ENCODE results near the gene FAM83C.

- TF ChIP-seq SIN3A (IDR thresholded peaks at IDR 0.05; ENCODE audit: borderline replicate concordance, low read depth, low read length) (no peak), ZBTB33 (IDR thresholded peaks at IDR 0.05; ENCODE audit: borderline replicate concordance, low read depth) (no peak), PBX3 (IDR thresholded peaks at IDR 0.05) (no peak), EP300 (IDR thresholded peaks at IDR 0.05; ENCODE audit: borderline replicate concordance in 1 of 2, low read depth in 1 of 2, low read length in 1 of 2) (no peak), FOXM1 (IDR thresholded peaks at IDR 0.05; ENCODE audit: low read depth) (no peak)
- TF ChIP-seq, protein P1, sequence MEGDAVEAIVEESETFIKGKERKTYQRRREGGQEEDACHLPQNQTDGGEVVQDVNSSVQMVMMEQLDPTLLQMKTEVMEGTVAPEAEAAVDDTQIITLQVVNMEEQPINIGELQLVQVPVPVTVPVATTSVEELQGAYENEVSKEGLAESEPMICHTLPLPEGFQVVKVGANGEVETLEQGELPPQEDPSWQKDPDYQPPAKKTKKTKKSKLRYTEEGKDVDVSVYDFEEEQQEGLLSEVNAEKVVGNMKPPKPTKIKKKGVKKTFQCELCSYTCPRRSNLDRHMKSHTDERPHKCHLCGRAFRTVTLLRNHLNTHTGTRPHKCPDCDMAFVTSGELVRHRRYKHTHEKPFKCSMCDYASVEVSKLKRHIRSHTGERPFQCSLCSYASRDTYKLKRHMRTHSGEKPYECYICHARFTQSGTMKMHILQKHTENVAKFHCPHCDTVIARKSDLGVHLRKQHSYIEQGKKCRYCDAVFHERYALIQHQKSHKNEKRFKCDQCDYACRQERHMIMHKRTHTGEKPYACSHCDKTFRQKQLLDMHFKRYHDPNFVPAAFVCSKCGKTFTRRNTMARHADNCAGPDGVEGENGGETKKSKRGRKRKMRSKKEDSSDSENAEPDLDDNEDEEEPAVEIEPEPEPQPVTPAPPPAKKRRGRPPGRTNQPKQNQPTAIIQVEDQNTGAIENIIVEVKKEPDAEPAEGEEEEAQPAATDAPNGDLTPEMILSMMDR (IDR thresholded peaks at IDR 0.05): no peak
These were observed 12.7 kb upstream of the FAM83C start for GRCh38 chr20:35304956-35305355.

Data from SK-N-SH (cell line).